Activated CD4-positive, alpha-beta T cell treated with anti-CD3 and anti-CD28 coated beads for 4 hours (primary cell): ENCODE results near the gene MIPOL1.
"Not testable (repeated sequence)": the region's sequence is repeated elsewhere in the genome, so short reads cannot be mapped to it uniquely, and the experiment has no call there.

Source experiments
- DNase-seq, 2 donors: peaks; one replicate each; pipeline ENCODE4 v3.0.0-alpha.2; 2020

MIPOL1 gene

DNA sequence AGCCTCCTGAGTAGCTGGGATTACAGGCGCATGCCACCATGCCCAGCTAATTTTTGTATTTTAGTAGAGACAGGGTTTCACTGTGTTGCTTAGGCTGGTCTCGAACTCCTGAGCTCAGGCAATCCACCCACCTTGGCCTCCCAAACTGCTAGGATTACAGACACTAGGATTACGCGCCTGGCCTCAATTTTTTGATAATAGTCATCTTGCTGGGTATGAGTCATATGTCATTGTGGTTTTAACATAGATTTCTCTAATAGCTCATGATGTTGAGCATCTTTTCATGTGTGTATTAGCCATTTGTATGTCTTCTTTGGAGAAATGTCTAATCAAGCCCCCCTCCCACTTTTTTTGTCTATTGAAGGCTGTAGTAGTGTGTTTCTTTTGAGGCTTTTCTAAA is 38.3 kb downstream of the MIPOL1 start:
- not testable (repeated sequence) for DNase-seq

DNA sequence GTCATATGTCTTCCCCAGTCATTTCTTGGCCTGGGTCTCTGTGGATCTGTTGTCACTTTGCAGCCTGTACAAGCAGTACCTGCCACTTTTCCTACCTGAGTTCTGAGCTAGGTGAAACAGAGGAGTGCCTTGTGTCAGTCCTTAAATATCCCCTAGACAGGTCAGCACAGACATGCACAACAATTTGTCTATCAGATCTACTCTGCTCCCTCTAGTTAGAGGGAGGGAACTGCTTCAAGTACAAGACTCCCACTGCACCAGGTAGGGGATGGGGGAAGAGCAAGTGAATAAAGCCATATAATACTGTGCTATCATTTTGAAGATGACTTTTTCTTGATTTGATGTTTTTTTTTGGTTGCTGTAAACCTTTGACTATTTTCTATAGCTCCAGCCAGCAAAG is 39.4 kb downstream of the MIPOL1 start:
- no peak for DNase-seq

GRCh38 chr14:37237735-37238200 is 40.0 kb downstream of the MIPOL1 start:
- DNase-seq: no peak

DNA sequence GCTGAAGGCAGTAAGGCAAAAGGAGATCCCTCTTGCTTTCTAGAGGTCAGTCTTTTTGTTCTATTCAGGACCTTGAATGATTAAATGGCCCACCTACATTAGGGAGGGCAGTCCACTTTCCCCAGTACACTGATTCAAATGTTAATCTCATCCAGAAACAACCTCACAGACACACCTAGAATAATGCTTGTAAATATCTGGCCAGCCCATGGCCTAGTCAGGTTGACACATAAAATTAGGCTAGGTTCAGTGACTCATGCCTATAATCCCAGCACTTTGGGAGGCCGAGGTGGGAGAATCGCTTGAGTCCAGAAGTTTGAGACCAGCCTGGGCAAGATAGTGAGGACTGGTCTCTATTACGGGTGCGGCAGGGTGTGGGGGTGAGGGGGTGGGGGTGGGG is 43.5 kb downstream of the MIPOL1 start:
- no peak for DNase-seq

- no peak for DNase-seq
Observed at GRCh38 chr14:37246427-37246829, 48.7 kb downstream of the MIPOL1 start.

DNA sequence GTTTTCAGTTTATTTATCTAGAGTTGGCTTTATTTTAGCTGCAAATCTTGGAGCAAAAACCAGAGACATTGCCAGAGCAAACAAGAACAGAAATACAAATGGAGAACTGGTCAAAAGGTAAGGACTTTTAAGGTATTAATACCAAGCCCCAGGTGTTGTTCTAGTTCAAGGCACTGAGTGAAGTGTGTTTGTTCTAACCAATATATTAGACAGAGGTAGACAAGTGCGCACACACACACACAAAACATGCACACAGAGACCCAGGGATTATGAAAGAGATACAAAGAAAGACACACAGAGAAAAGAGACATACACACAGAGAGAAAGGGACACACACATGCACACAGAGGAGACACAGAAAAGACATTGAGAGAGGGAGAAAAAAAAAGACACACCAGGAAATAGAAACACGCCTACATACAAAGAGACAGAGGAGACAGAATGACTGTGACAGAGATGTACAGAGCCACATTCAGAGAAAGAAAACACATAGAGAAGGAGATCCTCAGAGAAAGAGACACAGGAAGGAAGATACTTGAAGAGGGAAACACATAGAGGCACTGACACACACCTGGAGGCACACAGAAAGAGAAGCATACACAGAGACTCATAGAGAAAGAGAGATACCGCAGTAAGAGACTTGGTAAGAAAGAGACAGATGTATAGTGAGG is 50.2 kb downstream of the MIPOL1 start:
- no peak for DNase-seq

GRCh38 chr14:37251775-37252174 is 54.0 kb downstream of the MIPOL1 start:
- no peak for DNase-seq

DNA sequence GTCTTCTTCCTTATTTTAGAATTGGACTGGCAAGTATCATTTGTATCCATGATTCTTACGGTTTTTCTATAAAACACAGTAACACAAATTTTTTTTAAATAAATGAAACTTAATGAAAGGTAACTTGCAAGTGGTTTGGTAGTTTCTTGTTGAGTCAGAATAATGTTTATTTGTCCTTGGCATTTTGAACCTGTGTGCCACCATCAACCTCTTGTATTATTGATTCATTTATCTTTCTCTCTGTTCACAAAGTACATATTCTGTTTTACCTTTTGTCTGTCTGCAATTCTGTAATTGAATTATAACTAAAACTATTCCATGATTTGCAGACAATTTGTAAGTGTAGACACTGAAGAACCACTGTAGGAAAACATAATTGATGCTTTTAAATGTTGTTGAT is 54.7 kb downstream of the MIPOL1 start:
- no peak for DNase-seq

- no peak for DNase-seq
Observed at GRCh38 chr14:37253905-37254304, 56.2 kb downstream of the MIPOL1 start.

- DNase-seq: no peak
Observed at GRCh38 chr14:37254411-37254947, 56.7 kb downstream of the MIPOL1 start.

DNA sequence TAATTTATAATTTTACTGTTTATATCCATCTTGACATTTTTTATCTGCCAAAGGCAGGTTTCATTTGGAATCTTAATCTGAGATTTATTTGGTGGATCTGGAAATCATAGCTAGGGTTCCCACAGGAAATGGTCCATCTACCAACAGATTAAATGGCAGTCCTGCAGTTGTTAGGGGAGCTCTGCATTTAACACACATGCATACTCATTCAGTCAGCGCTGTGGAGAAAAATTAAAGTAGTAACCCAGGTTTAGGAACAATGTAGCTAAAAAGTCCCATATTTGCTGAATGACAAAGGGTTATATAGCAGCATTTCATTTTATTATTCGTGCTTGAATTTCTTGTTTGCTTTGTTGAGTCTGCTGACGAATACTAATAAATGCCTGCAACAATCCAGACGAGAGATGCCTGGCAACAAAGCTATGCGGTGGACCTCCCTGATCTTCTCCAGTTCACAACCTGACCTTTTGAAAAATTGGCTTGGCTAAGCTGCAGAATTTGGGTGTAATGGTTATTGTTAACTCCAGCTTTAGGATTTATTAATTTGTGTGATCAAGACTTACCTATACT is 59.8 kb downstream of the MIPOL1 start:
- DNase-seq: no peak

GRCh38 chr14:37262649-37263048 is 64.9 kb downstream of the MIPOL1 start:
- DNase-seq: no peak

DNA sequence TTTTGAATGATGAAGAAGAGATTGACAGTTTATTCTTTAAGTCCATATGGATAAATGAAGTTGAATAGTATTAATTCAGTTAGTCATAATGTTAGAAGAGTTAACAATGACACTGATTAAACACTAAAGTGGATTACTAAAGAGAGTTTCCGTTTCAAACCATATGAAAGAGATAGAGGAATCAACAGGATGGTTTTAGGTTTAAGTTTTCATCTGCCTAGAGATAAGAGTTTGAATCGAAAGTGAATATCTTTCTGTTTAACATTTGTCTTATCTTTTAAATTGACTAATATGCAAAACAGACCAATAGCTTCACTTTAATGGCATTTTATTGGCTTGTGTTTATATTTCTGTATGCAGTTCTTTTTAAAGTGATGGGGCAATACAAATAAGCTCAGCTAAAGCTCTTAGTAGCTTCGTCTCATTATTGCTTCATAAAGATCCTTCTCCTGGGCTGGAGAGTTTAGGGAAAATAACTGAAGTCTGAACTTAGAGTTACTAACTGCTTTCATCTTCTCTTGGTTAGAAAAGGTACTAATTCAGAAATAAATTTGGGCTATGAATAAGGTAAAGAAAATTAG is 66.0 kb downstream of the MIPOL1 start:
- no peak for DNase-seq

- DNase-seq: no peak
Observed at GRCh38 chr14:37268788-37269187, 71.1 kb downstream of the MIPOL1 start.

GRCh38 chr14:37270629-37271028 is 72.9 kb downstream of the MIPOL1 start:
- DNase-seq: no peak

GRCh38 chr14:37272569-37272968 is 74.8 kb downstream of the MIPOL1 start:
- no peak for DNase-seq

- DNase-seq: no peak
Observed at GRCh38 chr14:37274652-37275051, 76.9 kb downstream of the MIPOL1 start.

- no peak for DNase-seq
Observed at GRCh38 chr14:37275963-37276362, 78.2 kb downstream of the MIPOL1 start.

GRCh38 chr14:37278636-37279538 is 81.2 kb downstream of the MIPOL1 start:
- no peak for DNase-seq

DNA sequence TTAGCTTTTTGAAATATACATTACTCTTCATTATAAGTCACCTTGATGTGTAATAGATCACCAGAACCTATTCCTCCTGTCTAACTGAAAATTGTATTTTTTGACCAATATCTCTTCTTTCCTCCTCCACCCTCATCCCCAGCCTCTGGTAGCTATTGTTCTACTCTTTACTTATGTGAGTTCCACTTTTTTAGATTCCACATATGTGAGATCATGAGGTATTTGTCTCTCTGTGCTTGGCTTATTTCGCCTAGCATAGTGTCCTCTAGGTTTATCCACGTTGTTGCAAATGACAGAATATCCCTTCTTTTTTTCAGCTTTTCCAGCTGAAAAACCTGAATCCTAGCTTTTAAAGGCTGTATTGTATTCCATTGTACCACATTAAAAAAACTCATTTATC is 82.1 kb downstream of the MIPOL1 start:
- DNase-seq: no peak

GRCh38 chr14:37284760-37285159 is 87.0 kb downstream of the MIPOL1 start:
- no peak for DNase-seq

DNA sequence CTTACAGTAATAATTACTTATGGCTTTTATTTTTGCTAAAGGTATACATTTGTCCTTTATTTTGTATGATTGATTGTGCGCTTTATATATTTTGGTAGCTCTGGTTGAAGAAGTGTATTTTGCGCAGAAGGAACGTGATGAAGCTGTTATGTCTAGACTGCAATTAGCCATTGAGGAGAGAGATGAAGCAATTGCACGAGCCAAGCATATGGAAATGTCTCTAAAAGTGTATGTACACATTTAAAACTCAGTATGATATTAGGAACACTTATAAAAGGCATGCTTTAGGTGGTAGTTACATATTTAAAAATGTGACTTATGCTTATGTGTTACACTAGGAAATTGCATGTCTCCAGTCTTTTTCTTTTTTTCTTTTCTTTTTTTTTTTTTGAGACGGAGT is 87.5 kb downstream of the MIPOL1 start:
- no peak for DNase-seq

- DNase-seq: no peak
Observed at GRCh38 chr14:37289688-37290087, 92.0 kb downstream of the MIPOL1 start.
